HepG2 (cell line): ENCODE results near the gene NREP. TPM values are rescaled to one million over a fixed set of nuclear protein-coding genes. Genes with fewer than 3 reads are reported as not detected.

Source experiments
- ATAC-seq: fragments of 200-7000 bp; cut with Tn5 transposase; 3 replicates; pipeline ENCODE4 v1.9.1; 2020; ENCODE audit warnings: mild to moderate bottlenecking, moderate library complexity
- BruUV-seq: library from RNA; stranded (reverse); fragments of 400-500 nt; replicated peaks from 2 replicates; lab custom pipeline; 2021; lab: Mats Ljungman, UMichigan
- CTCF ChIA-PET: fragments of 300-600 bp; formaldehyde crosslinking; extraction: SDS; loops from one replicate; lab custom pipeline; 2021; ENCODE audit warnings: low total read pairs, inconsistent platforms, low intra/inter-chr PET ratio; lab: Yijun Ruan, JAX
- POLR2A ChIA-PET: fragments of 350-600 bp; sonication (Branson Sonifier 250); formaldehyde crosslinking; loops from one replicate; lab custom pipeline; 2020; ENCODE audit warnings: antibody characterized with exemption, inconsistent platforms; lab: Yijun Ruan, JAX
- DNase-seq: peaks from one replicate; pipeline ENCODE4 v3.0.0-alpha.2; 2015; ENCODE audit warnings: low spot score
- FAIRE-seq: peaks from 3 replicates; lab custom pipeline; 2011; peaks lifted over from hg19 to GRCh38; lab: Jason Lieb, UNC
- H2AFZ ChIP-seq: one replicate; pipeline ENCODE4 v1.6.1; 2011; ENCODE audit warnings: low read length, inconsistent platforms
- H3K27ac ChIP-seq: fragments of 300-600 bp; 3 replicates; pipeline ENCODE4 v1.8.0; 2011; ENCODE audit warnings: mixed run types, mild to moderate bottlenecking, mixed read lengths, low read length, inconsistent platforms; ENCODE audit not compliant: insufficient read depth; ENCODE audit errors: extremely low read length
- H3K27me3 ChIP-seq, 2 experiments: fragments of 200-600 bp in 1 of 2; 2 replicates in 1 of 2; 3 replicates in 1 of 2; pipeline versions ENCODE4 v1.6.0 to v1.8.0; 2011; ENCODE audit warnings: low read length in 2 of 2, mild to moderate bottlenecking in 2 of 2, moderate library complexity in 2 of 2, inconsistent platforms in 1 of 2; ENCODE audit not compliant: insufficient read depth in 2 of 2, control insufficient read depth in 1 of 2
- H3K36me3 ChIP-seq, 2 experiments: fragments of 200-600 bp in 1 of 2; replicated peaks in 1 of 2; 2 replicates in 1 of 2; 3 replicates in 1 of 2; pipeline versions ENCODE4 v1.5.1 to v1.8.0; 2011; ENCODE audit warnings: low read length in 2 of 2, inconsistent platforms in 1 of 2; ENCODE audit not compliant: insufficient read depth in 2 of 2, control insufficient read depth in 1 of 2
- H3K4me1 ChIP-seq: 2 replicates; pipeline ENCODE4 v1.5.1; 2012; ENCODE audit warnings: low read length, inconsistent platforms; ENCODE audit not compliant: insufficient read depth
- H3K4me2 ChIP-seq: 2 replicates; pipeline ENCODE4 v1.6.0; 2011; ENCODE audit warnings: low read depth, low read length, inconsistent platforms
- H3K4me3 ChIP-seq, 3 experiments: fragments of 200-600 bp in 1 of 3; sonication (generic), shearing (Covaris generic) in 1 of 3; replicated peaks in 1 of 3; 2 replicates each; pipeline ENCODE4 v1.5.1; 2011 to 2016; ENCODE audit warnings: low read length in 3 of 3, inconsistent platforms in 2 of 3, low read depth in 2 of 3, mild to moderate bottlenecking in 2 of 3, control low read depth in 1 of 3, mixed read lengths in 1 of 3; ENCODE audit not compliant: insufficient read depth in 1 of 3
- H3K79me2 ChIP-seq: one replicate; pipeline ENCODE4 v1.6.1; 2011; ENCODE audit warnings: low read length, inconsistent platforms; ENCODE audit not compliant: insufficient read depth
- H3K9ac ChIP-seq: 2 replicates; pipeline ENCODE4 v1.6.0; 2011; ENCODE audit warnings: mild to moderate bottlenecking, low read depth, low read length, inconsistent platforms; ENCODE audit not compliant: insufficient read depth
- H3K9me3 ChIP-seq: 2 replicates; pipeline ENCODE4 v1.5.1; 2012; ENCODE audit warnings: mild to moderate bottlenecking, low read length
- H4K20me1 ChIP-seq: 2 replicates; pipeline ENCODE4 v1.6.0; 2011; ENCODE audit warnings: inconsistent platforms, mild to moderate bottlenecking, low read length, moderate library complexity; ENCODE audit not compliant: insufficient read depth
- FOSL1 ChIP-seq: sonication (generic); formaldehyde crosslinking; IDR thresholded peaks from 2 replicates; pipeline ENCODE4 v1.9.0; 2021; ENCODE audit warnings: missing genetic modification reagents, borderline replicate concordance
- MAFG ChIP-seq: sonication (generic); formaldehyde crosslinking; IDR thresholded peaks from 2 replicates; pipeline ENCODE4 v1.5.1; 2020; ENCODE audit warnings: mild to moderate bottlenecking, missing genetic modification reagents
- MXI1 ChIP-seq: IDR thresholded peaks from 3 replicates; pipeline ENCODE4 v1.6.1; 2012; ENCODE audit warnings: low read depth, low read length, inconsistent platforms, borderline replicate concordance
- MYC ChIP-seq: sonication (generic); formaldehyde crosslinking; IDR thresholded peaks from 2 replicates; pipeline ENCODE4 v1.9.0; 2021; ENCODE audit warnings: missing genetic modification reagents, borderline replicate concordance
- PBX3 ChIP-seq: sonication (generic); formaldehyde crosslinking; IDR thresholded peaks from 2 replicates; pipeline ENCODE4 v1.8.1; 2023; ENCODE audit warnings: missing genetic modification reagents, inconsistent platforms, borderline replicate concordance
- RELA ChIP-seq: sonication (generic); formaldehyde crosslinking; IDR thresholded peaks from 2 replicates; pipeline ENCODE4 v1.4.0; 2020; ENCODE audit warnings: missing genetic modification reagents
- SIN3A ChIP-seq: IDR thresholded peaks from 2 replicates; pipeline ENCODE4 v1.6.1; 2011; ENCODE audit warnings: low read depth, mild to moderate bottlenecking, control low read depth, low read length, borderline replicate concordance
- SRF ChIP-seq: IDR thresholded peaks from 2 replicates; pipeline ENCODE4 v1.6.1; 2011; ENCODE audit warnings: mild to moderate bottlenecking, low read depth, low read length, moderate library complexity
- ZBTB3 ChIP-seq: sonication (generic); formaldehyde crosslinking; IDR thresholded peaks from 2 replicates; pipeline ENCODE4 v1.4.0; 2020; ENCODE audit warnings: low read depth, mild to moderate bottlenecking, moderate library complexity, missing genetic modification reagents, borderline replicate concordance
- ZMAT5 ChIP-seq: sonication (generic); formaldehyde crosslinking; IDR thresholded peaks from 2 replicates; pipeline ENCODE4 v1.5.0; 2020; ENCODE audit warnings: mild to moderate bottlenecking, low read depth, missing genetic modification reagents, borderline replicate concordance
- ZNF839 ChIP-seq: sonication (generic); formaldehyde crosslinking; IDR thresholded peaks from 2 replicates; pipeline ENCODE4 v1.4.0; 2020; ENCODE audit warnings: missing genetic modification reagents, mild to moderate bottlenecking, borderline replicate concordance
- WGBS: methylation state at CpG from one replicate; pipeline ENCODE4 v1.1.6; 2017; ENCODE audit warnings: low lambda C conversion rate; 5-methylcytosine and 5-hydroxymethylcytosine counted together
- in situ Hi-C: cut with HindIII; loops from 2 replicates; pipeline ENCODE4 v1.10.0; 2017; ENCODE audit warnings: low pct_unique_long_range_greater_than_20kb; ENCODE audit not compliant: extremely low pct_ligation_motif_present
- intact Hi-C: fragments of 100-400 bp; cut with micrococcal nuclease; formaldehyde crosslinking; loops from one replicate; pipeline ENCODE4 v1.10.0; 2022; ENCODE audit not compliant: unreplicated experiment
- polyA plus RNA-seq, 8 experiments: library from polyadenylated mRNA; depleted of rRNA in 3 of 8; stranded (reverse) in 7 of 8; unstranded in 1 of 8; fragments of >200 nt; fragmentation: Illumina TruSeq in 4 of 8; extraction: Trizol in 4 of 8; gene quantifications; 2 replicates each; pipeline versions ENCODE4 v1.2.1 to v1.2.3, GENCODE V29; 2011 to 2016; ENCODE audit warnings: low read depth in 4 of 8, missing spikeins in 1 of 8, mixed read lengths in 1 of 8; ENCODE audit not compliant: insufficient read depth in 1 of 8
- total RNA-seq, 5 experiments: library from RNA; depleted of rRNA; stranded (reverse); fragments of >200 nt; fragmentation: Illumina TruSeq; extraction: Trizol; gene quantifications; 2 replicates each; pipeline ENCODE4 v1.2.3, GENCODE V29; 2016; ENCODE audit warnings: low read depth in 1 of 5
- TF ChIP-seq, protein P1 (sequence below): sonication (generic); formaldehyde crosslinking; IDR thresholded peaks from 2 replicates; pipeline ENCODE4 v1.4.0; 2020; ENCODE audit warnings: missing genetic modification reagents
- TF ChIP-seq, protein P2 (sequence below): sonication (generic); formaldehyde crosslinking; IDR thresholded peaks from 2 replicates; pipeline ENCODE4 v1.4.0; 2020; ENCODE audit warnings: missing genetic modification reagents, mild to moderate bottlenecking, borderline replicate concordance

The NREP gene
- total and polyA plus RNA-seq, 2 of the 13 experiments (the other 11 are each of a cell fraction or from before 2014, with no cell fraction given), result 40.5 to 102 TPM

- Histone ChIP-seq H3K27me3 (no peaks in the 10 kb centered on the region), H4K20me1 (no peaks in the 10 kb centered on the region), H3K27ac (no peak overlapping the region), H3K79me2 (no peaks in the 10 kb centered on the region), H2AFZ (no peak overlapping the region), H3K9ac (no peak overlapping the region), H3K4me3 (no peak overlapping the region), H3K4me1 (peaks cover 22% of the 10 kb centered on the region), H3K9me3 (no peaks in the 10 kb centered on the region), H3K36me3 (peaks cover 0 to 6% of the 10 kb centered on the region in 2 experiments; a peak in 1 of 5 replicates), H3K4me2 (no peak overlapping the region)
- 98% methylated on average over 3 of the region's 3 CpGs for WGBS
- FAIRE-seq, result no peak
- no peak for TF ChIP-seq ZNF839 (CRISPR knock-in tag)
- no peak for TF ChIP-seq MYC
- no peak for TF ChIP-seq ZBTB3 (CRISPR knock-in tag)
- intact Hi-C loops (no loop called here), in situ Hi-C loops (no loop called here)
- CTCF ChIA-PET, result no interaction called here
- POLR2A ChIA-PET, result no interaction called here
- DNase-seq, result no peak
- BruUV-seq, result no TSS peak
- ATAC-seq, result no peak
Observed at GRCh38 chr5:111748304-111748763, 8.7 kb downstream of the NREP start.

DNA sequence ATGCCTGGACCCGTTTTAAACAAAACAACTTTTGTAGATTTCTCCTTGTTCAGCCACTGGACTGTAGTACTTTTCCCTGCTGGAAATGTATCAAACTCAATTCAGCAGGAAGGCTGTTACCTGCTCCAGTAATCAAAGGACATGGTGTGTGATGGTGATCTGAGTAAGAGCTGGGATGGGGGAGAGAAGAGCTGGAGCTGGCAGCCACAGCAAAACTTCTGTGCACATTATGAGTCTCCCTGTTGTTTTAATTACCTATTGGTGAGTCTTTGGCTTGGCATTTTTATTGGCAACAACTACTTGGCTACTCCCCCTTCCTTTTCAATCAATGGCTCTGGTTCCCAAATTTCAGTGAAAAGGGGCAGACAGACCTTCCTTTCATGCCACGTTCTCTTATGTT, 9.7 kb downstream of the NREP start:
- POLR2A ChIA-PET, result interaction anchor here (1.4 kb wide), 1 partner anchor 10 kb away, joined by 6 read pairs; no protein-coding TSS in a partner anchor
- Histone ChIP-seq H3K27me3 (no peaks in the 10 kb centered on the region), H2AFZ (no peak overlapping the region), H3K4me1 (peaks cover 30% of the 10 kb centered on the region), H3K36me3 (peaks cover 0 to 6% of the 10 kb centered on the region in 2 experiments; a peak in 1 of 5 replicates), H3K4me2 (no peak overlapping the region), H3K4me3 (no peak overlapping the region), H3K9me3 (no peaks in the 10 kb centered on the region), H3K9ac (no peak overlapping the region), H4K20me1 (no peaks in the 10 kb centered on the region), H3K79me2 (no peaks in the 10 kb centered on the region), H3K27ac (no peak overlapping the region)
- ATAC-seq (no peak), DNase-seq (no peak), FAIRE-seq (no peak)
- CTCF ChIA-PET, result no interaction called here
- in situ Hi-C loops, result no loop called here
- intact Hi-C loops, result no loop called here
- BruUV-seq, result no TSS peak
- WGBS, result 99% methylated on average over 2 of the region's 2 CpGs
- TF ChIP-seq RELA, result no peak
- no peak for TF ChIP-seq PBX3 (CRISPR knock-in tag)
- no peak for TF ChIP-seq MXI1
- no peak for TF ChIP-seq MAFG (CRISPR knock-in tag)
- TF ChIP-seq, protein P1, sequence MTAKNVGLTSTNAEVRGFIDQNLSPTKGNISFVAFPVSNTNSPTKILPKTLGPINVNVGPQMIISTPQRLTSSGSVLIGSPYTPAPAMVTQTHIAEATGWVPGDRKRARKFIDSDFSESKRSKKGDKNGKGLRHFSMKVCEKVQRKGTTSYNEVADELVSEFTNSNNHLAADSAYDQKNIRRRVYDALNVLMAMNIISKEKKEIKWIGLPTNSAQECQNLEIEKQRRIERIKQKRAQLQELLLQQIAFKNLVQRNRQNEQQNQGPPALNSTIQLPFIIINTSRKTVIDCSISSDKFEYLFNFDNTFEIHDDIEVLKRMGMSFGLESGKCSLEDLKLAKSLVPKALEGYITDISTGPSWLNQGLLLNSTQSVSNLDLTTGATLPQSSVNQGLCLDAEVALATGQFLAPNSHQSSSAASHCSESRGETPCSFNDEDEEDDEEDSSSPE (CRISPR knock-in tag), result no peak
- TF ChIP-seq, protein P2, sequence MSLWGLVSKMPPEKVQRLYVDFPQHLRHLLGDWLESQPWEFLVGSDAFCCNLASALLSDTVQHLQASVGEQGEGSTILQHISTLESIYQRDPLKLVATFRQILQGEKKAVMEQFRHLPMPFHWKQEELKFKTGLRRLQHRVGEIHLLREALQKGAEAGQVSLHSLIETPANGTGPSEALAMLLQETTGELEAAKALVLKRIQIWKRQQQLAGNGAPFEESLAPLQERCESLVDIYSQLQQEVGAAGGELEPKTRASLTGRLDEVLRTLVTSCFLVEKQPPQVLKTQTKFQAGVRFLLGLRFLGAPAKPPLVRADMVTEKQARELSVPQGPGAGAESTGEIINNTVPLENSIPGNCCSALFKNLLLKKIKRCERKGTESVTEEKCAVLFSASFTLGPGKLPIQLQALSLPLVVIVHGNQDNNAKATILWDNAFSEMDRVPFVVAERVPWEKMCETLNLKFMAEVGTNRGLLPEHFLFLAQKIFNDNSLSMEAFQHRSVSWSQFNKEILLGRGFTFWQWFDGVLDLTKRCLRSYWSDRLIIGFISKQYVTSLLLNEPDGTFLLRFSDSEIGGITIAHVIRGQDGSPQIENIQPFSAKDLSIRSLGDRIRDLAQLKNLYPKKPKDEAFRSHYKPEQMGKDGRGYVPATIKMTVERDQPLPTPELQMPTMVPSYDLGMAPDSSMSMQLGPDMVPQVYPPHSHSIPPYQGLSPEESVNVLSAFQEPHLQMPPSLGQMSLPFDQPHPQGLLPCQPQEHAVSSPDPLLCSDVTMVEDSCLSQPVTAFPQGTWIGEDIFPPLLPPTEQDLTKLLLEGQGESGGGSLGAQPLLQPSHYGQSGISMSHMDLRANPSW (CRISPR knock-in tag), result no peak
- no peak for TF ChIP-seq ZMAT5 (CRISPR knock-in tag)
- no peak for TF ChIP-seq SIN3A
- TF ChIP-seq SRF, result no peak
- no peak for TF ChIP-seq FOSL1 (CRISPR knock-in tag)
